Activated naive CD4-positive, alpha-beta T cell (primary cell): Measurements from ENCODE around the gene OPN1SW.

ENCODE experiments used
- DNase-seq, 4 experiments: peaks; one replicate each; lab custom pipeline; 2025; lab: John Stamatoyannopoulos, UW

Gene OPN1SW, protein sequence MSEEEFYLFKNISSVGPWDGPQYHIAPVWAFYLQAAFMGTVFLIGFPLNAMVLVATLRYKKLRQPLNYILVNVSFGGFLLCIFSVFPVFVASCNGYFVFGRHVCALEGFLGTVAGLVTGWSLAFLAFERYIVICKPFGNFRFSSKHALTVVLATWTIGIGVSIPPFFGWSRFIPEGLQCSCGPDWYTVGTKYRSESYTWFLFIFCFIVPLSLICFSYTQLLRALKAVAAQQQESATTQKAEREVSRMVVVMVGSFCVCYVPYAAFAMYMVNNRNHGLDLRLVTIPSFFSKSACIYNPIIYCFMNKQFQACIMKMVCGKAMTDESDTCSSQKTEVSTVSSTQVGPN

DNA sequence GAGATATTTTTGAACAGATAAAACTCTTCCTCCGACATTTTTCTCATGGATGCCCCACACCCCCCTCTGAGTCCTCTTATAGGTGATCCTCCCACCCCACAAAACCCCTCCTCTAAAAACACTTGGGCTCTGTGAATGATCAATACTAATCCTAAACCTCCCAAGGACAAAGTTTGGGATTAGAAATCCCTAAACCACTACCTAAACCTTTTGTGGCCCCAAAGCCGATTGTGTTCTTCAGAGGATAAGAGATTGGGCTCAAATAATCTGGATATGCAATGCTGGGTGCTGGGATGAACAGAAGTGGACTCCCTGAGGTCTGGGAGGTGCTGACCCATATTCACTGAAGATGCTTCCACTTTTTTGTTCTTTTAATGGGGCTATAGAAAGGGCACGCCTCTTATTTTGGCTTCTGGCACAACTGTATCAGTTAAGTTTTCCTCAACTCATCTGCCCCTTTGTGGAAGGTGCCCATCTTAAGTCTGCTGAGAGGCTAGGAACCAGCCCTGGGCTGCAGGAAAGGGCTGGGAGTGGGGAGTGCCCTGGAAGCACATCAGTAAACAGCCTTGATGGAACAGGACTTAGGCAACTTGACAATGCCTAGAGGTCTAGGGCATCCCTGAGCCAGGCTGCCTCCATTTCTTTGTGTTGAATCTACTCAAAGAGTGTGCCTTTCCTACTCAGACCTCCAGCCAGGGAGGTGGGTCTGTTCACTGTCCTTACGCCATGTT lies at the start of gene OPN1SW:
Gene OPN1SW, minus strand, starts transcription at position 51 of the 731 bp plus-strand sequence. Its CDS starts 13 bp downstream, at position 38.
- no peak for DNase-seq

DNA sequence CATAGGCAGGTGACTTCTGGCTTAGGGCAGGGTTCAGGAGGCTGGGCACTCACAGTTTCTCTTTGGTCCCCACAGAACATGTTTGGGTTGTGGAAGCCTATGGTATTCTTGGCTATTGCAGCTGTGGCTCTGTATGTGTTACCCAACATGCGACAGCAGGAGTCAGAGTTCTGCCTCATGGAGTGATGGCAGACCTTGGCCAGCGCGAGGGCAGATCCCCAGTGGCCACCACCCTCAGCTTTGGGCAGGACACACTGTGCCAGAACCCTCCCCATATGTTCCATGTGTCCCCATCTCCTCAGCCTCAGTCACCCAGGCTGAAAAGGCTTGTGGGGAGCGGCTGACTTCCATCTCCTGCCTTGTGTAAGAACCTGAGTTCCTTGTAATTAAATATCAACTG lies 46.1 kb upstream of the OPN1SW start:
- DNase-seq = no peak

DNA sequence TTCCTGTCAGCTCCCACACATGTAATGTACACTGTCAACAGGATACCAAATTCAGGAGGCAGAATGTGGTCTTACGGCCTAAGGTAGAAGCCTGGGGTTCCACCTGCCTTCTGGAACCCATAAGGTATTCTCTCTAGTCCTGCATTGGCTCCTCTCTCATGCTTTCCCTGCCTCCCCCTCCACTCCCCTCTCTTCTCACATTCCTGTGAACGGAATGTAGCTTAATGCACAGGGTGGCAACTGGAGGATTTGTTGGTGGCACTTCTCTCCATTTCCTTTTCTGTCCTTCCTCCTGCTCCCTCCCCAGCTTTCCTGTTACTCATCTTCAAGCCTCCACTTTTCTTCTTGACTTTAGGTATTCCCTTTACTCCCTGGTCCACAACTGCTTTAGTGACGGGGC lies 43.1 kb upstream of the OPN1SW start:
- no peak for DNase-seq

DNA sequence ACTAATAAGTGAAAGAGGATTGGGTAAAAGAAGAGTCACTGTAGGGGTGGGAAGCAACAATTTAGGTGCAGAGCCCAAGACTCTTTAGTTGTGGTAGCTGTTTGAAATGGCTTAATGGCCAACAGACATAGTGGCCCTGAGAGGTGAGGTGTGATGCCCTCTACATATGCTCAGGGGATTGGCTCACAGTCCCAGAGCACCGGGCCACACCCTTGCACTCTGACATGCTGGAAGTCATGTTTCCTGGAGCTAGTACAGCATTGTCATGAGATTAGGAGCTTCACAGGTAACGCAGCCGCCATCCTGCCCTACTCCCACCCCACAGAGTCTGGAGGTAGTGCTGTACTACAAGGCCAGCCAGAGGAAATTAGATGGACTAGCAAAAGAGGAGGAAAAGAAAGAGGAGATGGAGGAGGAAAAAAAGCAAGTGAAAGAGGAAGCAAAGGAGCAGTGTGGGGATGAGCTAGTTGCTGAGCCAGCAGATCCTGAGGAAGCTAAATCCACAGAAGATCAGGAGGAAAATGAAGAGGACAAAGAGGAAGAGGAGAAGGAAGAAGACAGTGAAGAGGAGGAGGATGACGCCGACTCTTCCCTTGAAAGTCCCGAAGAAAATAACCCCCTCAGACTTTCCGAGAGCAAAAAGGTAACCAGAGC lies 39.8 kb upstream of the OPN1SW start:
- no peak for DNase-seq

DNA sequence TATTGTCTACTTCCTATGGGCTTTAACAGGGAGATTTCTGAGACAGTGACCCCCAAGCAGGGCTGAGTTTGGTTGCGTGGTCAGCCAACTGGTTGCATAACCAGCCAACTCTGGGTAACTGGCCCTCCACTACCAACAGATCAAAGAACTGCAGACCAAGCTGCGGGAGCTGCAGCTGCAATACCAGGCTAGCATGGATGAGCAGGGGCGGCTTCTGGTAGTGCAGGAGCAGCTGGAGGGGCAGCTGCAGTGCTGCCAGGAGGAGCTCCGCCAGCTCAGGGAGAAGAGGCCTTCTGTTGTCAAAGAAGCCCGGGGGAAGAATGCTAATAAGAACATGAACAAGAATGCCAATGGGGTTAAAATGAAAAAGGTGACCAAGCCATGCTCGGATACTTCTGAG lies 38.9 kb upstream of the OPN1SW start:
- DNase-seq = no peak

DNA sequence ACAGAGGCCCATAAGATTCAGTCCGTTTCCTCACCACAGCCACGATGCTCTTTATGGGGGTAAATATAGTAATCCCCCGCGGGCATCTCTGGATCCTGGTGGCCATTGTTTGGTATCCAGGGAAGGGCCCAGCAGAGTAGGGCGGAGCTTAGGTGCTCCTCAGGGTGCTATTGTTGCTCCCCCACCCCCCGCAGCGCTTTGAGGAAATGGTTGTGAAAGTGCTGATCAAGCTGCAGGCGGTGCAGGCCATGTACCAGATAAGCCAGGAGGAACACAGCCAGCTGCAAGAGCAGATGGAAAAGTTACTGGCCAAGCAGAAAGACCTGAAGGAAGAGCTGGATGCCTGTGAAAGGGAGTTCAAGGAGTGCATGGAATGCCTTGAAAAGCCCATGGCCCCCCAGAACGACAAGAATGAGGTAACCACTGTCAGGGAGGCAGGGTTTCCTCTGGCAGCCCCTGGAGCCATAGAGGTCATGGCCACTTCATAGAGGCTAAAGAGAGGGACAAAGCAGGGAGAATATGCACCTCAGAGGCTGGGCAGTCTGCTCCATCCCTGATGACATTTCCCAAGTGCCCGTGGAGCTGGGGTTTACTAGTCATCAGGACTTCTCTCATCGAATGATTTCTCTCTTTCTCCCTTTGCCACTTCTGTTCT lies 37.0 kb upstream of the OPN1SW start:
- no peak for DNase-seq

DNA sequence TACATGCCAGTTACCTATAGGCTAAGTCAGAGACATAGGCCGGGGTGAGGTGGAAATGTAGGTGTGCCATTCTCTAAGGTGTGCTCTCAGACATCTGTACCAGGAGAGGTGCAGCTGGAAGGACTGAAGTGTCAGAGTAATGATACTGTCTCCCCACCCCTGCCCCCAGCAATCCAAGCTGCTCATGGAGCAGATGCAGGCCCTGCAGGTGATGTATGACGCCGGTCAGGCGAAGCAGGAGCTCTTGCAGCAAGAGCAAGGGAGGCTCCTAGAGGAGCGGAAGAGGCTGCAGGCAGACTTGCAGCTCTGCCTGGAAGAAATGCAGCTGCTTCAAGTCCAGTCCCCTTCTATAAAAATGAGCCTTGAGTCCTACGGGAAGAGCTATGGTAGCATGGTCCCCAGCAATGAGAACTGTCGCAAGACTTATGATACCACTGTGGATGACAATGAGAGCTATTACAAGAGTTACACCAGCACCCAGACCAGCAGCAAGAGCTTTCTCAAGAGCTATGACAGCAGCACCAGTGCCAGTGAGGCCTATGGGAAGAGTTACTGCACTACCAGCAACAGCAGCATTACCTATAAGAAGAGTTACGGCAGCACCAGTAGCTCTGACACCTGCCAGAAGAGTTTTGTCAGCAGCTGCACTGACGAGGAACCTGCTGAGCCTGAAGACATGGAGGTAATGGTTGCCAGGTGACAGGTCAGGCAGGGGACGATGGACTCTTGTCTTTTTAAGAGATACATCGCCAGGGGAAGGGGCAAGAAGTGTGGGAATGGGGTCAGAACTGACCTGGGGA lies 36.2 kb upstream of the OPN1SW start:
- DNase-seq = no peak

DNA sequence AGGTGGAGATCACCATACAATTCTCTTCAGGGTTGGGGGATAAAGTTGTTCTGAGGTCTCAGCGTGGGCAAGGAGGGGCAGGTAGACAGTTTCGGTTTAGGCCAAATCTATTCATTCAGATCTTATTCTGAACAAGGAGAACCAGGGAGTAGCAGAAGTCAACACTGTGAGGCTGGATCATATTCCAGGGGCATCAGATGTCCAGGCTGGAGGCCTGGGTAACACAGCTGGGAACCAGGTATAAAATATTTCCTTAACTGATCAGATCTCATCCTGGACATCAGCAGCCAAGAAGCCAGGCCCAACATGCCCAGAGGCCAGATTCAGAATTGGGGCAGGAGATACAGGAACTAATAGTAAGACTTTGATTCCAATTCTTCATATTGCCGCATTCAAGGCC lies 35.4 kb upstream of the OPN1SW start:
- no peak for DNase-seq

DNA sequence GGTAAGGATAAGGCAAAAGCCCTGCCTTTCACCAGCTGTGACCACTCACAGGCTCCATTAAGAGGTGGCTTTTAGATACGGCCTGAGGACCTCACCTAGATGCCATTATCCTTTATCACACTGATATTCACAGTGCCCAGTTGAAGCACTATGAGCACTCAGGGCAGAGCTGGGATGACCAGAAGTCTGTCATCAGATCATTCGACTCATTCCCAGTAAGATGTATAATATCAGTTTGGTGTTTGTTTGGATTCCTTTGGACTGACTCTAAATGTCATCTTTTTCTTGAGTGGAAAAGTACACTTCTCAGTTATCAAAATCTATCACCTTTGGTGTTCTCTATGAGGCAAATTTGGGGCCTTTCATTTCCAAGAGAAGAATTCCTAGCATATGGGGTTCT lies 34.9 kb upstream of the OPN1SW start:
- DNase-seq = no peak

DNA sequence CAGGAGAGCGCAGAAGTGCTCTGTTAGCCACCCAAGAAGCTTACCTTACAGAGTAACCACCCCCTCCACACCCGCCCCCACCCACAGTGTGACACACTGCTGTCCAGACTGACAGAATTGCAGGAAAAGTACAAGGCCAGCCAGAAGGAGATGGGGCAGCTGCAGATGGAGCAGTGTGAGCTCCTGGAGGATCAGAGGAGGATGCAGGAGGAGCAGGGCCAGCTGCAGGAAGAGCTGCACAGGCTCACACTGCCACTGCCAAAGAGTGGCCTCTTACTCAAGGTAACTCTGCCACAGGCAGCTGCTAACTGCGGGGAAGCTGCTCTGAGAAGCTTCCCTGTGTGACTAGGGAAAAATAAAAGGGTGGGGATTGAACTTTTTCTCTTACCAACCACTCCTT lies 33.8 kb upstream of the OPN1SW start:
- DNase-seq = no peak

DNA sequence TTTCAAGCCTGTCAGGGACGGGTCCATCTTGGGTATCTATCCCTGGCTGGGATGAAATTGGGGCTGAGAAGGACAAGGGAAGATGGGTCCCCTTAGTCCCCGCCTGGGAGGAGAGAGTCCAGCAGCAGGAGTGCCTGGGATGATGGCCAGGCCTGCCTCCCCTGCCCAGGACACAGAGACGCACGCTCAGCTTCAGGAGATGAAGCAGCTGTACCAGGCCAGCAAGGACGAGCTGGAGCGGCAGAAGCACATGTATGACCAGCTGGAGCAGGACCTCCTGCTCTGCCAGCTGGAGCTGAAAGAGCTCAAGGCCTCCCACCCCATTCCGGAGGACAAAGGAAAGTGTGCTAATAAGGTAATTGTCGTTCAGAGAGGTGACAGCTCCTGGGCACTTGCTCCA lies 31.6 kb upstream of the OPN1SW start:
- no peak for DNase-seq

DNA sequence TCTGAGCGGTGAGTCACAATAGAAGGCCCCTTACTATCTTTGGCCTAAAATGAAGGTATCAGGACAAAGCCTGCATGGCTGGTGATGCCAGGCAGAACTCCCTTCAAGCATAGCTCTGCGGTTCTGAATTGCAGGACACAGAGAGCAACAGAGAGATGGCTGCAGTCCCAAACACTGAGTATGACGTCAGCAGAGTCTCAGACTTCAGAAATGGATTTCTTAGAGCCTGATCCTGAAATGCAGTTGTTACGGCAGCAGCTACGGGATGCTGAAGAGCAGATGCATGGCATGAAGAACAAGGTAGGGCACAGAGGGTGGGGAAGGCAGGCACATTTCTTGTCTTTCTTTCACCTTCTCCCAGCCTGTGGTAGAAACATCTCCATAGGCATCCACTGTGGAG lies 29.6 kb upstream of the OPN1SW start:
- DNase-seq = no peak

DNA sequence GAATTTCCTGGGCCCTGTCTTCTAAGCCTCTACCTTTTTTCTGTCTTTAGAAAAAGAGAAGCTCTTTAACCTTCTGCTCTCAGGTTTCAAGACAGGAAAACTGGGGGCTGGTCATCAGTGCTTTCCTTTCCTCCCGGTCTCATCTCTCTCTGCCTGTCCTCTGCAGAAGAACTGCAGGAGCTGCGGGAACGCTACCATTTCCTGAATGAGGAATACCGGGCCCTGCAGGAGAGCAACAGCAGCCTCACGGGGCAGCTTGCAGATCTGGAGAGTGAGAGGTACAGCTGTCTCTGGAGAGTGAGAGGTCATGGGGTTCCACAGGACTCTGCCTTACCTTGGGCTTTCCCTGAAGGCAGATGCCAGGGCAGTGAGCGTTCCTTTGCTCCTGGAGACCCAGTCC lies 28.9 kb upstream of the OPN1SW start:
- DNase-seq = no peak

DNA sequence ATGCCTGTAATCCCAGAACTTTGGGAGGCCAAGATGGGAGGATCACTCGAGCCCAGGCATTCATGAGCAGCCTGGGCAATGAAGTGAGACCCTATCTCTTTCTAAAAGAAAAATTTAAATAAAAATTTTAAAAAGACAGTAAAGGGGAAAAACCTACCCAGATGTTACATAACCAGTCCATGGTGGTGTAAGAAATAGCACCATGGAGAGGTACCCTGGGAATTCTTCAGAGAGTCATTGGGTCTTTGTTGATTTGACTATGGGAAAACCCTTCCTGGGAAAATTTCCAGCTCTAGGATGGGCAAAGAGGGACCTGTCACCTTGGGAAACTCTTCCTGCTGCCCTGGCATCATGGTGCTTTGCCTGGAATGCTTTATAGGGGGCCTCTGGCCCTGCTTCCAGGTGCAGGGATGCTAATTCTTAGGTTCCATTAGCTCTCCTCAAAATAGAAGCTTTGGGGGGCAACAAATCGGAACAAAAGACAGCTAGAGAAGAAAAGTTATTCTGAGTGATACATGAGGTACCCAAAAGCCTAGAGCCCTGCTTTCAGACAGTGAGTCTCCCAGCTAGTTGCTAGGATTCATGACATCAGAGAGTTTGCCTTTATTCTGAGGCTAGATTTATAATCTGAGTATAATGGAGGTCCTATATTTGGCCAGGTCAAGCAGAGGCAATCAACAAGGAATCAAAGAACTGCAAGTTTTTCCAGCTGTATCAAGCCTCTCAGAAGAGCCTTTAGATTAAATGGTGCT lies 26.2 kb upstream of the OPN1SW start:
- no peak for DNase-seq

DNA sequence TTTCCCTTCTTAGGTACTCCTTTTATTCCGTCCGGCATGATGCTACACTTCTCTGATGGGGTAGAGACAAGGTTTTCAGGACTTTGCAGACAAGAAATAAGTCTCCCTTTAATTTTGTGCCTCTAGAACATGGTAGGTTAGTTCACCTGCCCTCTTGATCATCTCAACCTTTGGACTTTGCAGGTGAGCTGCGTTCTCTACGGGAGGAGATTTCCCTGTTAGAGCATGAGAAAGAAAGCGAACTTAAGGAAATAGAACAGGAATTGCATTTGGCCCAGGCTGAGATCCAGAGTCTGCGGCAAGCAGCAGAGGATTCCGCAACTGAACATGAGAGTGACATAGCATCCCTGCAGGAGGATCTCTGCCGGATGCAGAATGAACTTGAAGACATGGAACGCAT lies 25.4 kb upstream of the OPN1SW start:
- DNase-seq = no peak

DNA sequence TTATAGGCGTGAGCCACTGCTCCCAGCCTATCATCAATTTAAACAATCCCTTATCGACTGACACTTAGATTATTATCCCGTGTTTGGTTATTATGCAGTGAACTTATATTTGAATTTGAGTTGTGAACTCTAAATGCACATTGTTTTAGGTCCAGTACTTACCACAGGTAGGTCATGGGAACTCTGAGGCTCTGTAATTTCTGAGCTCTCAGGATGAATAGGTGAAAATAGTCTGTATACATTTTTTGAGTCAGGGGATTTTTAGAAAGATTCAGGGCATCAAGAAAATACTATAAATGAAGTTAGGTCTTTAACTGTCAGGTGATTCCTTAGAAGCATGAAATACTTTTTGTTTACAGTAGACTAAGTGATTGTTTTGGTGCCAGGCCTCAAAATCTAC lies 25.0 kb upstream of the OPN1SW start:
- no peak for DNase-seq

DNA sequence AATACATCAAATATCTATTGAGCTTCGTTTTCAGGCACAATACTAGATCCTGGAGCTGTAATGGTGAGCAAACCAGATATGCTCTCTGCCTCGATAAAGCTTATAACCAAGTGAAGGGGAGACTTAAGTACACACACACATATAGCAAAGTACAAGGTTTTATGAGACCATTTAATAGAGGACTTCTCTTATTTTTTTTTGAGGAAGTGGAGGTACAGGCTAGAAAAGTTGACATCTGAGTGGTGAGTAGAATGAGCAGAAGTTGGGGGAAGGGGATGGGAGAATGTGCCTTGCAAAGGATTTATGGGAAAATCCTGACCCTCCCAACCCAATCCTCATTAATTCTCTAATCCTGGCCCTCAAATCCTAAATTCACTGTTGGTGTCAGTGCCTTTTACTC lies 23.9 kb upstream of the OPN1SW start:
- no peak for DNase-seq

DNA sequence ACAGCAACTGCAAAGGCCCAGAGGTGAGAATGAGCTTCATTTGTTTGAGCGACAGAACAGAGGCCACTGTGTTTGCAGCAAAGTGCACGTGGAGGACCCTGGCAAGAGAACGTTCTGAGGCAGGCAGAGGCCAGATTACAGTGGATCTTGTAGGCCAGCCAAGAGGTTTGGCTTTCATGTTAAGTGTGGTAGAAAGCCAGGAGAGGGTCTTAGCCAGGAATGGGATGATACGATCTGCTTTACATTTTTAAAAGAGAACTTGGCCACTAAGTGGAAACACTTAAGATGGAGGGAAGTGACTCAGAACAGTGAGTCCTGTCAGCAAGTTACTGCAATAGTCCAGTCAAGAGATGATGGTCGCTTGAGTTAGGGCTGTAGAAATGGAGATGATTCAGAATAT lies 20.7 kb upstream of the OPN1SW start:
- DNase-seq = no peak

DNA sequence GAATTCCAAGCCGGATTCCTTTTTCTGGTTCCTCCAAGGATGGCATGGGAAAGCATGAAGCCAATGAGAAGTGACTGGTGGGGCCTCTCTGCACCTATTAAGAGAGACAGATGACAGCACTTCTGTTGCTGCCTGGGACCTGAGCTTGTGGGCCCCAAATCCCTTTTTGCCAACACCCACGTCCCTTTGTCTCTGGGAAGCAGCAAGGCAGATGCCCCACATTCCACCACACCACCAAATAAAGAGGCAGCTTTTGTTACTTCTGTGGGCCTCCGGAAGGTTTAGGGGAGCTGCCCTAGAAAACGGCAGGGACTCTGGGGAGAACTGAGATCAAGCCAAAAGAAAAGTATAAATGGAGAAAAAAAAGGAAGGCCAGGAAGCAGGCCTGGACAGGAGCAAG lies 19.5 kb upstream of the OPN1SW start:
- no peak for DNase-seq

DNA sequence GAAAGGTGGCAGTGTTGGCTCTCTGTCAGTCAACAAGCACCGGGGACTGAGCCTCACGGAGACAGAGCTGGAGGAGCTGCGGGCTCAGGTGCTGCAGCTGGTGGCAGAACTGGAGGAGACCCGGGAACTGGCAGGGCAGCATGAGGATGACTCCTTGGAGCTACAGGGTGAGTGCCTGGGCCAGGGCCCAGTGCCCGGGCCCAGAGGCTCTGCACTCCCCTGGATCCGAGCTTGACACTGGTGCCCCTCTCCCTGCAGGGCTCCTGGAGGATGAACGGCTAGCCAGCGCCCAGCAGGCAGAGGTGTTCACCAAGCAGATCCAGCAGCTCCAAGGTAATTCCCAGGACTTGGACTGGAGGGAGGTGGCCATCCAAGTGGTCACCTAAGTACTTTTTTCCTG lies 18.8 kb upstream of the OPN1SW start:
- no peak for DNase-seq

DNA sequence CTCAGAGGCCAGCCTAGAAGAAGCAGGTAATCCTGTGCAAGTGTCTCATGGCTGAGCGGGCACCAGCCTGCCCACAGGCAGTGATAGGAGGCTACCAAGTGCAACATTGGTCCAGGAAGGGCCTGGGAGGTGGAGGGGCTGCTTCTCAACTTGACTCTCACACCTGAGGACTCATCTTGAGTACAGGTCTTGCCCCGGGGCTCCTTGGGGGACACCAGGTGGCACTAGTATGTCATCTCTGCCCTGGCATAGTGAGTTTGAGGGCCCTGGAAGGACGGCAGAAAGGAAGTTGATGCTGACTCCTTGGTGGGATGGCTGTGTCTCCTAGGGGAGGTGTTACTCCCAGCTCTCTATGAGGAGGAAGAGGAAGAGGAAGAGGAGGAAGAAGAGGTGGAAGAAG lies 18.4 kb upstream of the OPN1SW start:
- DNase-seq = peak in 1 of 4 experiments; percentile 7
